H9 (cell line): ENCODE data around the gene BHLHE23. TPM values are rescaled to one million over a fixed set of nuclear protein-coding genes. Genes with fewer than 3 reads are reported as not detected.

Experiments used
- DNase-seq: peaks from one replicate; pipeline ENCODE4 v3.0.0-alpha.2; 2017
- H2AFZ ChIP-seq: one replicate; pipeline ENCODE4 v1.6.1; 2013; ENCODE audit warnings: mild to moderate bottlenecking, low read length, control low read depth, moderate library complexity
- H2AK5ac ChIP-seq: 2 replicates; pipeline ENCODE4 v1.6.1; 2013; ENCODE audit warnings: low read length, control low read depth, mixed read lengths; ENCODE audit not compliant: insufficient read length
- H2BK120ac ChIP-seq: one replicate; pipeline ENCODE4 v1.6.1; 2013; ENCODE audit warnings: low read depth, mild to moderate bottlenecking, low read length, control low read depth, inconsistent platforms; ENCODE audit not compliant: poor library complexity, severe bottlenecking
- H2BK12ac ChIP-seq: 2 replicates; pipeline ENCODE4 v1.6.1; 2013; ENCODE audit warnings: low read length, control low read depth, mixed read lengths, low read depth; ENCODE audit not compliant: insufficient read length
- H2BK15ac ChIP-seq: 2 replicates; pipeline ENCODE4 v1.6.1; 2013; ENCODE audit warnings: low read depth, low read length, control low read depth
- H2BK20ac ChIP-seq: one replicate; pipeline ENCODE4 v1.6.1; 2013; ENCODE audit warnings: low read depth, mild to moderate bottlenecking, low read length, control low read depth, inconsistent platforms; ENCODE audit not compliant: poor library complexity, severe bottlenecking
- H2BK5ac ChIP-seq: 2 replicates; pipeline ENCODE4 v1.6.1; 2013; ENCODE audit warnings: low read length, control low read depth, mixed read lengths; ENCODE audit not compliant: insufficient read length
- H3K14ac ChIP-seq: 2 replicates; pipeline ENCODE4 v1.6.1; 2013; ENCODE audit warnings: low read length, control low read depth; ENCODE audit not compliant: insufficient read depth
- H3K18ac ChIP-seq: 2 replicates; pipeline ENCODE4 v1.6.1; 2013; ENCODE audit warnings: low read depth, mild to moderate bottlenecking, mixed read lengths, low read length, control low read depth; ENCODE audit not compliant: insufficient read length
- H3K23ac ChIP-seq: 2 replicates; pipeline ENCODE4 v1.6.1; 2013; ENCODE audit warnings: low read length, control low read depth, mixed read lengths, low read depth; ENCODE audit not compliant: insufficient read length
- H3K23me2 ChIP-seq: 2 replicates; pipeline ENCODE4 v1.6.1; 2013; ENCODE audit warnings: low read depth, mild to moderate bottlenecking, mixed read lengths, low read length, control low read depth; ENCODE audit not compliant: insufficient read length, poor library complexity, severe bottlenecking
- H3K27ac ChIP-seq: 2 replicates; pipeline ENCODE4 v1.5.1; 2013; ENCODE audit warnings: low read length, control low read depth, mixed read lengths, low read depth; ENCODE audit not compliant: insufficient read length
- H3K27me3 ChIP-seq: 2 replicates; pipeline ENCODE4 v1.6.1; 2013; ENCODE audit warnings: low read length, control low read depth, inconsistent platforms; ENCODE audit not compliant: insufficient read depth
- H3K4ac ChIP-seq: 2 replicates; pipeline ENCODE4 v1.6.1; 2013; ENCODE audit warnings: low read depth, mild to moderate bottlenecking, control low read depth, inconsistent platforms, low read length, moderate library complexity
- H3K4me1 ChIP-seq: 2 replicates; pipeline ENCODE4 v1.6.1; 2013; ENCODE audit warnings: low read length, control low read depth, inconsistent platforms; ENCODE audit not compliant: insufficient read depth
- H3K4me2 ChIP-seq: 2 replicates; pipeline ENCODE4 v1.6.1; 2013; ENCODE audit warnings: low read length, control low read depth, mixed read lengths; ENCODE audit not compliant: insufficient read length, insufficient read depth
- H3K56ac ChIP-seq: 2 replicates; pipeline ENCODE4 v1.6.1; 2013; ENCODE audit warnings: low read depth, mild to moderate bottlenecking, mixed read lengths, low read length, control low read depth; ENCODE audit not compliant: insufficient read length
- H3K79me1 ChIP-seq: 2 replicates; pipeline ENCODE4 v1.6.1; 2013; ENCODE audit warnings: low read depth, mild to moderate bottlenecking, moderate library complexity, low read length, control low read depth, inconsistent platforms; ENCODE audit not compliant: insufficient read depth, poor library complexity, severe bottlenecking
- H3K79me2 ChIP-seq: 2 replicates; pipeline ENCODE4 v1.6.1; 2013; ENCODE audit warnings: low read length, control low read depth, inconsistent platforms; ENCODE audit not compliant: insufficient read depth
- H3K9ac ChIP-seq: 2 replicates; pipeline ENCODE4 v1.6.1; 2013; ENCODE audit warnings: low read length, control low read depth, mixed read lengths; ENCODE audit not compliant: insufficient read length; ENCODE audit errors: extremely low read depth
- H3K9me3 ChIP-seq: one replicate; pipeline ENCODE4 v1.6.1; 2013; ENCODE audit warnings: low read depth, low read length, inconsistent platforms; ENCODE audit not compliant: control insufficient read depth
- H3T11ph ChIP-seq: one replicate; pipeline ENCODE4 v1.6.1; 2013; ENCODE audit warnings: mild to moderate bottlenecking, low read length, control low read depth, inconsistent platforms
- H4K20me1 ChIP-seq: one replicate; pipeline ENCODE4 v1.6.1; 2013; ENCODE audit not compliant: control insufficient read depth, insufficient read length, insufficient read depth
- H4K5ac ChIP-seq: 2 replicates; pipeline ENCODE4 v1.6.1; 2013; ENCODE audit warnings: low read depth, mild to moderate bottlenecking, mixed read lengths, low read length, control low read depth; ENCODE audit not compliant: insufficient read length
- H4K8ac ChIP-seq: replicated peaks from 2 replicates; pipeline ENCODE4 v1.6.1; 2013; ENCODE audit warnings: low read length, control low read depth, mixed read lengths, low read depth; ENCODE audit not compliant: insufficient read length
- H4K91ac ChIP-seq: 2 replicates; pipeline ENCODE4 v1.6.1; 2013; ENCODE audit warnings: low read depth, mild to moderate bottlenecking, moderate library complexity, mixed read lengths, low read length, control low read depth; ENCODE audit not compliant: insufficient read length
- H3K27ac Mint-ChIP-seq, 3 experiments: 2 replicates in 2 of 3; 3 replicates in 1 of 3; pipeline ENCODE4 v1.8.0; 2020 to 2021; ENCODE audit warnings: mixed read lengths in 3 of 3, mild to moderate bottlenecking in 1 of 3, moderate library complexity in 1 of 3
- H3K27me3 Mint-ChIP-seq: 2 replicates; pipeline ENCODE4 v1.8.0; 2021; ENCODE audit warnings: low read depth, mild to moderate bottlenecking, moderate library complexity, mixed read lengths
- H3K36me3 Mint-ChIP-seq, 3 experiments: 2 replicates in 2 of 3; 3 replicates in 1 of 3; pipeline ENCODE4 v1.8.0; 2020 to 2021; ENCODE audit warnings: low read depth in 3 of 3, mixed read lengths in 3 of 3; ENCODE audit not compliant: insufficient read depth in 1 of 3
- H3K4me1 Mint-ChIP-seq, 2 experiments: 2 replicates each; pipeline ENCODE4 v1.8.0; 2020; ENCODE audit warnings: mixed read lengths in 2 of 2
- H3K4me3 Mint-ChIP-seq, 2 experiments: 2 replicates in 1 of 2; 3 replicates in 1 of 2; pipeline ENCODE4 v1.8.0; 2020 to 2021; ENCODE audit warnings: mild to moderate bottlenecking in 2 of 2, mixed read lengths in 2 of 2, moderate library complexity in 1 of 2
- H3K9me3 Mint-ChIP-seq, 2 experiments: 2 replicates in 1 of 2; 3 replicates in 1 of 2; pipeline ENCODE4 v1.8.0; 2020; ENCODE audit warnings: mild to moderate bottlenecking in 2 of 2, mixed read lengths in 2 of 2, moderate library complexity in 1 of 2
- CTCF ChIP-seq: fragments of 200-600 bp; sonication (generic); conservative IDR thresholded peaks from 3 replicates; pipeline ENCODE4 v1.8.0; 2021; ENCODE audit warnings: antibody characterized with exemption, mild to moderate bottlenecking
- WGBS: extraction: QIAGEN DNeasy Blood & Tissue Kit; methylation state at CpG from one replicate; pipeline ENCODE4 v1.1.7; 2013; ENCODE audit warnings: missing lambda C conversion rate, low lambda C conversion rate, mixed read lengths; ENCODE audit not compliant: insufficient read length; ENCODE audit errors: extremely low coverage; 5-methylcytosine and 5-hydroxymethylcytosine counted together
- total RNA-seq: library from RNA; stranded (reverse); gene quantifications from 2 replicates; pipeline ENCODE4 v1.2.1, GENCODE V29; 2021

Gene BHLHE23
- total RNA-seq, 1 experiment from 2014 or later = 0.35 TPM

GRCh38 chr20:62958388-62959100 lies 48.2 kb downstream of the BHLHE23 start:
- no peak overlapping the region for H3K18ac ChIP-seq
- H4K91ac ChIP-seq = no peak overlapping the region
- no peak for DNase-seq
- no peak overlapping the region for H2BK5ac ChIP-seq
- no peak overlapping the region for H2BK15ac ChIP-seq
- H3K79me1 ChIP-seq = no peaks in the 10 kb centered on the region
- no CpG with 5 or more reads among the region's 10 CpGs for WGBS
- H4K5ac ChIP-seq = no peak overlapping the region
- H3K27ac Mint-ChIP-seq = peak overlapping the region in 1 of 3 experiments; percentile 68; a peak in 1 of 7 replicates
- no peak overlapping the region for H3K27ac ChIP-seq
- no peak overlapping the region for H2BK20ac ChIP-seq
- no peak overlapping the region for H3K56ac ChIP-seq
- H3K36me3 Mint-ChIP-seq = peaks cover 2 to 16% (median 7%) of the 10 kb centered on the region in 3 experiments; a peak in 4 of 7 replicates
- H2BK12ac ChIP-seq = no peak overlapping the region
- no peaks in the 10 kb centered on the region for H3K27me3 ChIP-seq
- H3T11ph ChIP-seq = no peak overlapping the region
- no peak overlapping the region for H3K4me3 Mint-ChIP-seq
- peaks cover 1% of the 10 kb centered on the region; the same call in 1 of the 2 replicates for H3K4me1 ChIP-seq
- peaks cover 7 to 21% of the 10 kb centered on the region in 2 experiments; a peak in 3 of 4 replicates for H3K4me1 Mint-ChIP-seq
- no peaks in the 10 kb centered on the region for H3K9me3 ChIP-seq
- H2AK5ac ChIP-seq = no peak overlapping the region
- no peak overlapping the region for H2BK120ac ChIP-seq
- H3K4ac ChIP-seq = no peak overlapping the region
- H3K14ac ChIP-seq = no peak overlapping the region
- no peaks in the 10 kb centered on the region for H3K9me3 Mint-ChIP-seq
- no peaks in the 10 kb centered on the region for H3K23me2 ChIP-seq
- no peak overlapping the region for H3K4me2 ChIP-seq
- no peaks in the 10 kb centered on the region for H3K27me3 Mint-ChIP-seq
- no peak overlapping the region for H3K9ac ChIP-seq
- no peak for TF ChIP-seq CTCF
- H3K79me2 ChIP-seq = no peaks in the 10 kb centered on the region
- H2AFZ ChIP-seq = no peak overlapping the region
- no peak overlapping the region for H4K8ac ChIP-seq
- H4K20me1 ChIP-seq = no peaks in the 10 kb centered on the region
- H3K23ac ChIP-seq = no peak overlapping the region
